Right forelimb (tissue), 1 donor: ENCODE data around the gene ADGB.
"Not testable (repeated sequence)": the region's sequence is repeated elsewhere in the genome, so short reads cannot be mapped to it uniquely, and the experiment has no call there.

Experiments used
- DNase-seq: peaks from one replicate; pipeline ENCODE4 v3.0.0-alpha.2; 2018

The ADGB gene

DNA sequence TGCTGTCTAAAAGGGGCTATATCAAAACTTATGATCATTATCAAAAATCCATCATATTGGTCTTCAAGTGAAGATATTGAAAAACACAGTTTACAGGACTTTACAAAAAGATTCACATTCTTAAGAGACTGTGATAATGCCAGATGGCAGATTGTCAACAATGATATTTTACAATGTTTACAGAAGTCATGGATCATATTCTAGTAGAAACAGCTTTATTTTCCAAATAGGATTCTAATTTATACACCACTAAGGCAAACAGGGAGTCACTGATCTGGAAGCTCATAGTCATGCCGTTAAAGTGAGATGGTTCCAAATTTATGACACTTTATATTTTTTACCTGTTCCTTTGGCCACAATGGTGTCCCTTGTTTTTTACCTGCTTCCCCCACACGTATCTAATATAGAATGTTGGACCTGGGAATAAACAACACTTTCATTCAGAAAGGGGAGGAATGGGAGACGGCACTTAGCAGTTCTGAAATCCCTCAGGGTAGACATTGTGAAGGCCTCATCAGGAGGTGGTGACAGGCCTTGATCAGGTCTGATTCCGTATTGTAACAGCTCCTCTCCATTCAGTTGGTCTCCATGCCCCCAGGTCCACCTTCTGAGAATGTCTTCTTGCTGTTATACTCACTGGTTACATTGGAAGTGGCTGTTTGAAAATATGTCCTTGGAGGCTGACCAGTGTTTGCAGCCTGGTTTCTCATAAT is 228.6 kb downstream of the ADGB start:
- no peak for DNase-seq

DNA sequence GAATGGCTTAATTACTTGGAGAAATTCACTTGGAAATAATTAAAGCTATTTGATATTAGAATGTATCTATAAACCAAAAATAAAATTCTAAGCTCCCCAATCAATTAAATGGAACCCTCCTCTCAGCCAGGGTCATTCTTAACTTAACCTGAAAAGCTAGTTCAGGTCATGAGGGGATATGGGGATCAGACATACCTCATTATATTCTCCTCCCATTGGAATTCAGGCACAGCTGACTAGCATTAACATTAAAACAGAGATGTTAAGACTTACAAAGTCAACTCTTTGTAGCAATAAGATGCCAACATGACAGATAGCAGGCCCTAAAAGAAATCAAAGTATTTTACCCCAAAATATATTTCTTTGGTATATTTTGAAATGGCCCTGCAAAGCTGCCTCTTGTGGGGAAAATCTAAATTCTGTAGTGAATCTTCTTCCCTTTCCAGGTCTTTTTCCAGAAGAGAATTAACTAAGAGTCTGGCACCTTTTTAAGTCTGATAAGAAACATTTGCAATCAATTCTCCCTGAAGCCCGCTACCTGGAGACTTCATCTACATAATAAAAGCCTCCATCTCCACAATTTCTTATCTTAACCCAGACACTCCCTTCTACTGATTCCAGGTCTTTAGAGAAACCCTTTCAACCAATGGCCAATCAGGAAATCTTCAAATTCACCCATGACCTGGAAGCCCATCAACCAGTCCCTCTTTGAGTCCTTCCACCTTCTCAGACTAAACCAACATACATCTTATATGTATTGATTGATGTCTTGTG is 231.2 kb downstream of the ADGB start:
- no peak for DNase-seq

DNA sequence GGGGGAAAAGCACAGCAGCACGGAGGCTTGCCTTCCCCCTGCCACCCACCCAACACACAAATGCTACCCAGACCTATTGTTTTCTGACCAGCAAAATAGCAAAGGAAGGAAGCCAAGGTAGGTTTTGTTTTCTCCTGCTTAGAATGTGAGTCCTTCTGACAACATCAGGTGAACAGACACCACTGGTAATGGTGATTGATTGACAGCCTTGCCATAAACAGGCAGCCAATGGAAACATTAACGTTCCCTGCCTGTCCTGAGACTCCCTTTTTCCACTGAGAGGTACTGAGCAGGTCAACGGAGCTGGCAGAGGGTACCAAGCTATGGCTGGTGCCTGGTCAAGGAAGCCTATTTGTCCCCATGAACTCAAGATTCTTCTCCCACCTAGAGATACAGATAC is 234.4 kb downstream of the ADGB start:
- DNase-seq, result no peak

DNA sequence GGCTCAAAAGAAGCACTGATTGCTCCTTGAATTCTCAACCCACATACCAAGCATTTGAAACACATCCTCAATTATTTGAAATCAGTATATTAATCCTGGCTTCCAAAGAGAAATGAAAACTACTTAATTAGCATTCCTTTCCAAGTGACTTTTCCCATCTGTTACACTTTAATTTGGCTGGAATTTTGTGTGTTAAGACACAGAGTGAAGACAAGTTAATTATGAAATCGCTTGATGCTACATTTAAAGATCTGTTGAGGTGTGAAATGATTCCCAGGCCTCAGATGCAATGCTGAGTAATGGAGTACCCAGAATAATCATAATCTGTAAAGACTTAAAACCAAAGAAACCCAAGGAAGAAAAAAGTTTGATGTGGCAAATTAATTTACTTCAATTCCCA is 241.4 kb downstream of the ADGB start:
- DNase-seq, result no peak

DNA sequence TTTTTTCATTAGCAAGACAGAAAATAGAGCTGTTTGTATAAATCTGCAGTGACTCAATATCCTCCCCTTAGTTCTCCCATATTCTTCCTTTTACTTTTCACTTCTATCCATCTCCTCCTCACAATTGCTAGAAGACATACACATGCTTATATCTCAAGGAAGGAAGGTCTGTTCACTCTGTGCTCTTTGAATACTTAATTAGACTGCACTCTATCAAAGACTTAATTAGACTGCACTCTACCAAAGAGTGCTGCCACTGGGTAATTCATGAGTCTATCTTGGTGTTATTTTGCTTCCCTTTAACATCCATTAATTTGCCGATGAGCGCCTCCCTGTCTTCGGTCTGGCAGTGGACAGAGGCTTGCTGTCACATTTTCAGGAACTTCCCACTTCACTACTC is 241.9 kb downstream of the ADGB start:
- DNase-seq, result no peak

DNA sequence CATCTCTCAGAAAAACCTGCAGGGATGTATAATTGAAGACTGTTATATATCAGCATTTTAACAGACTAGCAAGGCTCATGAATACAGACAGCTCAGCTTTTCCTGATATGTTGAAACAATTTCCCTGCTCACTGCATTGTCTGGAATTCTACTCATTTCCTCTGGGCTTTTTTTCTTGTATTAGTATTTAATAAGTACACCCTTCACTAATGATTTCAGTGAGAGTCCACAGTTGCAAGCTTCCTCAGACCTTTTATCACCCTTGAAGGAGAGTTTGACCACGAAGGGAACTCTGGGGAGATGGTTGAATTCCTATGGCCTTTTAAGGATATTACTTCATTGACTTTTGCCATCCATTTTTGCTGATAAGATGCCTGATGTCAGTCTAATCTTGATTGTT is 248.7 kb downstream of the ADGB start:
- DNase-seq, result no peak

DNA sequence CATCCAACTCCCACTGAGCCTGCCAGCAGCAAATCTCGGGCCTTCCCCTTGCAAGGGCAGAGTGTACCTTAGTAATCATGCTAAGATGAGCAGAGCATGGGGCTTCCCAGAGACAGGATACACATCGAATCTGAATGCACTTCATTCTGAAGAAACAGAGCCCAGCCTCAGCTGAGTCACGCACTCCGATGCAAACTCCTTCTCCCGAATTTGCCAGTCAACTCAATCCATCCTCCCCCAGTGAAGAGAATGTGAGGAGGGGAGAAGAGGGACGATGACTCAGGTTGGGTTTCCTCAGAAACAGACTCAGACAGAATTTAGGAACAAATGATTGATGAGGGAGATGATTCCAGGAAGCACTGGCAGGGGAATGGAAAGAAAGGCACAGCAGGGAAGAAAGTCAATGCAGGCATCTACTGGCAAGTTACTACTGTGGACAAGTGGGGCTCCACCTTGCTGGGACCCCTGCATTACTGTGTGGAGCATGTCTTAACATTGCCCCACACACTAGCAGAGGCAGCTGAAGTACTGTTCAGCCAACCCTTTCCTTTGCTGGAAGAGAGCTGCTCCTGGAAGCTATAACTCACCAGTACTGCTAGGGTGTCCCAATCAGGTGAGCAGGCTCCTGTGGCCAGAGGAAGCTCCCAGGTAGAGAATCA is 251.6 kb downstream of the ADGB start:
- no peak for DNase-seq

DNA sequence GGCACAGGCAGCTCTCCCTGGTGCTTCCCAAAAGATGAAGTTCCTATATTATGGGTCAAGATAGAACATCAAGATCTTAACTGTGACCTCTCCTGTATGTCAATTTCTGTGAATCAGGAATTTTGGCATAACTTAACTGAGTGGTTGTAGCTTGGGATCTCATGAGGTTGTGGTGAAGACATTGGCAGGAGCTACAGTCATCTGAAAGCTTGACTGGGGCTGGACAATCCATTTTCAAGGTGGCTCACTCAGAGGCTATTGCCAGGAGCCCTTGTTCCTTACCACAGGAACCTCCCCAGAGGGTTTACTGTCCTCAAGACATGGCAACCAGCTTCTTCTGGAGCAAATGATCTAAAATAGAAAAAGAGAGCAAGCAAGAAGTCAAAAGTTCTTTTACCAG is 252.2 kb downstream of the ADGB start:
- no peak for DNase-seq

DNA sequence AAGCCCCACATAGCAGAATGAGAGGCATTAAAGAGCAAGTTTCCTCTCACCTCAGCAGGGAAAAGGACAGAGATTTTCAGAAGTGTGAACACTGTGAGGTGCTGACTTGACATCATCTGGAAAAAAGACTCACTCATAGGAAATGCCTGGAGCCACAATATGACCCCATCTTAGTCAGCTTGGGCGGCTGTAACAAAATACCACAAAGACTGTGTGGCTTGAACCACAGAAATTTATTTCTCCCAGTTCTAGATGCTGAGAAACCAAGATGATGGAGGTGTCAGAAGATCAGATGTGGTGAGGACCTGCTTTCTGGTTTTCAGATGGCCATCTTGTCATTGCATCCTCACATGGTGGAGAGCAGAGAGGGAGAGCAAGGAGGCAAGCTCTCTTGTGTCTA is 253.1 kb downstream of the ADGB start:
- no peak for DNase-seq

DNA sequence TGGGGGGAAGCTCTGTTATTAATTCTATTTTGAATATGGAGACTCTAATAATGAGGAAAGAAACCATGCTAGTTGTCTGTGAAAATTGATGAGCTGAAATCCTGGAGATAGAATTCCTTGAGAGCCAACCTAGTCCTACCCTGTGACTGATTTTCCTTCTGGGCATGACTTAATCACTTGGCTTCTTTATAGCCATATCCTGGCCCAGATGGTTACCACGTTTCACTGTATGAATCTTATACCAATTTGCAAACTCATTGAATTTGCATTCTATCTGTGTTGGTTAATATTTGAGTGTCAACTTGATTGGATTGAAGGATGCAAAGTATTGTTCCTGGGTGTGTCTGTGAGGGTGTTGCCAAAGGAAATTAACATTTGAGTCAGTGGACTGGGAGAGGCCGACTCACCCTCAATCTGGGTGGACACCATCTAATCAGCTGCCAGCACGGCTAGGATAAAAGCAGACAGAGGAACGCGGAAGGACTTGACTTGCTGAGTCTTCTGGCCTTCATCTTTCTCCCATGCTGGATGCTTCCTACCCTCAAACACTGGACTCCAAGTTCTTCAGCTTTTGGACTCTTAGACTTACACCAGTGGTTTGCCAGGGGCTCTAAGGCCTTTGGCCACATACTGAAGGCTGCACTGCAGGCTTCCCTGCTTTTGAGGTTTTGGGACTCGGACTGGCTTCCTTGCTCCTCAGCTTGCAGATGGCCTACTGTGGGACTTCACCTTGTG is 255.9 kb downstream of the ADGB start:
- not testable (repeated sequence) for DNase-seq

DNA sequence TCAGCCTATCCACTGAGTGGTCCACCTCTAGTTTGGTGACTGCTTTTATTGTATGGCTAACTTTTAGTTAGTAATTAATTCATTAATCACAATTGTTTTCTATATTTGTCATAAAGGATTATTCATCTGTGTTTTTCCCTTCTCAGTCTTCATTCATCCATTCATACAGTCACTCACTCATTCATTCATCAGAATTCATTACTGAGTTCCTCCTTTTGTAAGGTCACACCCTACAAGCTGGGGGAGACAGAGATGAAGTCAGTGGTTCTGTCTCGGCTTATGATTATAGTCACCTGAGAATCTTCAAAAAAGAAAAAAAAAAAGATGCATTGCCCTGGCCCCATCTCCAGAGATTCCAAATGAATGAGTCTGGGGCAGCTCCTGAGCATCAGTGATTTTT is 257.1 kb downstream of the ADGB start:
- DNase-seq, result no peak

DNA sequence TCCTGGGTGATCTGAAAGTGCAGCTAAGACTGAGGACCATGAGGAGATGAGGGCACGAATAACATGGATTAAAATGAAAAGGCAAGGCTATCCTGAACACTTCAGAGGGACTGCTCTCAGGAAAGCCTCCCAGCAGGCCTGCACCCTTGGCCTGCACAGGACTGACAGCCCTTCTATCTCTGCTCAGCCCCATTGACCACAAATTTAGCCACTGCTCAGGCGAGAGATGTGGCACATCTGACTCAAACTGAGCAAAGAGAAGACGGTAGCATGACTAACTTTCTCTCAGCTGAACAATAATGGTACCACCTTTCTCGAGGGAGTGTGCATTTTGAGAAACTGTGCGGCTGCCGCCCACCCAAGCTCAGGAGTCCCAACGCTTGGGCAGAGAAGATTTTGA is 257.5 kb downstream of the ADGB start:
- DNase-seq, result no peak

DNA sequence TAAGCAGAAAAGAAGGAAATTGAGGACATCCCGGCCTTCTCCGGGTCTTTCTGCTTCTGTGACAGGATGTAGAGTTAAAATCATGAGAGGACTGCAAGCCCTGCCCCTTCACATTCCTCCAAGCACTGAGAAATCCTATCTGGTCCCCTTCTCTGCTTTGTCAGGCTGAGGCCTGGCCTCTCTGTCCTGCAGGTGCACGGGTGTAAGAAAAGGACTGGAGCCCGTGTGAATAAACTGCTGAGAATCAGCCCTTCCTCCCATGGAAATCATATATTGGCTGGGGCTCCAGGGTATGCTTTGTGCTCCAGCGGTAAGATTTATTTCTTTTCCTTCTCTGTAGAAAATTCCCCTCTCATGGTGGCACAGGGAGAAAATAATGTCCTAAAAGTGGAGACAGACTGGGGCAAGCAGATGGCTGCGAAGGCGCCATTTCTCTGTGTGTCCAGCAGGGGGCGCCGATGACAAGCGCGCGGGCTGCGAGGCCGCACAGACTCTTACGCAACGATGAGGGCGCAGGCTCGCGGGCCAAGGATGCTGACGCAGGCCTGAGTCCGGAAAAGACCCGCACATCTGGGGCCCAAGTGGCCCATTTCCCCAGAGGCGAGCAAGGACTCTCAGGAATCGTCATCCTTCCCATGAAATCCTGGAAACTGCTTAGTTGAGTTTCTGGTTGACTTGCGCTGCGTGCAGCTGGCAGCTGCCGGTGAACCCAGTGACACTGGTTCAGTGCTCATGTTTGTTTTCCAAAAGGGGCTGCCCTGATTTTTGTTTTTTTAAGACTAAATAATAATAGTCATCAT is 258.6 kb downstream of the ADGB start:
- DNase-seq, result peak; percentile 88

DNA sequence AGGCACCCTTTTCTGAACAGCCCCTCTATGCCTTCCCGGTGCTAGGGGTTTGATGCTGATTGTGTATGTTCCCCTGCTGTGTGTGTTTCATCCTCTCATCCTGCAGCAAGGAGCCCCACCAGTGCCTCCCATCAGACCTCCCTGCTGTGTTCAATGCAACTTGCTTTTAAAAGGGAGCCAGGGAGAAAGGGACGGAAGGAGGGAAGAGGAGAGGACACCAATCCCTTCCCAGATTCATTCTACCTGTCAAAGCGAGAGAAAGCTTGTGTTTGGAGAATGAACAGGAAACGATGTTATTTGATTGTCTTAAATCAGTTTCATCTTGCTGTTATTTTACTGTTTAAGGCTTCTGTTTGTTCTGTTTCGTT is 259.2 kb downstream of the ADGB start:
- DNase-seq, result no peak

DNA sequence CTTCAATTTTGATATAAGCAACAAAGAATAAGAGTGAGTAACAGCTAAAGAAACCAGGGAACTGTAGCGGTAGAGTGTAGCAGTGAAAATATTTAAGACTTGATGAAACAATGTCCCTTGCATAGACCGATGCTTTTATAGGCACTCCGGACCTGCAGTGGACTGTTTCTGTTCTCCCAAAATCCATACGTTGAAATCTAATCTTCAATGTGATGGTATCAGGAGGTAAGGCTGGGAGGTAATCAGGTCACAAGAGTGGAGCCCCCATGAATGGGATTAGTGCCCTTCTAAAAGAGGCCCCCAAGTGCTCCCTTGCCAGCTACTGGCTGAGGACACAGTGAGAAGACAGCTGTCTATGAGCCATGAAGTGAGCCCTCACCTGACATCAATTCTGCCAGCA is 260.4 kb downstream of the ADGB start:
- DNase-seq, result no peak

DNA sequence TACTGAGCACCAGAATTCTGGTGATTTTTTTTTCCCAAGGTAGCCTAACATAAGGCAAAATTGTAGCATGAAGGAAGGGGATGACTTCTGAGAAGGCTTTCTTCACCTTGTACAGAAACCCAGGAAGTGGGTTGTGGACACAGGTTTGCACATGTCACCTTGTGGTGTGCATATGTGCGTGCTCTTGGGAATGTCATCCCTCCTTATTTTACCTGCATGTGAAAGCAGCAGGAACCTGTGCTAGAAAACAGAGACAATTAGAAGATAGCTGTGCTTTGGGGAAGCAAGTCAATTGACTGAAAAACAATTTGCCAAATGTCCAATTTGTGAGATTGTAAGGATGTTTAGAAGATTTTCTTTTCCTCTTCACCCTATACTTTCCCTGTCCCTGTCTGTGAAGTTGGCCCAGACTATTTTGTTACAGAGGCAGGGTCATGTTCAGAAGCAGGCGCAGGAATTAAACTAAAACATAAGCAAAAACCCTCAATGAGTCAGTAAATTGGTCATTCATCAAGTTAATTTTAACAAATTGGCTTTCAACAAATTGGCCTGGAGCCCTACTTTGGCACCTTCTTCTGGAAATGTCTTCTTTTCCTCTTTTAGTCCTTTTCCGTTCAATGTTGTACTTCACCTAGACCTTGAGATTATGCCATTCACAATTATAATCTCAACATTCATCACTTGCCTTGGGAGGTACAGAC is 261.2 kb downstream of the ADGB start:
- DNase-seq, result no peak

DNA sequence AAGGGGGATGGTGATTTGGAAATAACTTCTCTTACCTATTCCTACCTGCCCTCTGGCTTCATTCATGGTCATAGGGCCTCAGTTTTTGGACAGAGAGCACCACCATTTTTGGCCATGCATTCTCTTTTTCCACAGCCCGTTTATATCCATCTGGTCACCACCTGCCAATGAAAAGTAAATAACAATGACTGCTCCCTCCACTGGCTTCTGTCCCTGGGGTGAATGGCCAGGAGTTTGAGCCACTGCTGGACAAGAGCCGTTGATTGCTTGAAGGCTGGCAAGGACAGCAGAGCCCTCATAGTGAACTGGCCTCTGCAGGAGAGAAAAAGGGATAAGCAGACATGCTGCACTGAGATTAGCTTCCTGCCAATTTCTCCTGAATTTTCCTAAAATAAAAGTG is 261.8 kb downstream of the ADGB start:
- no peak for DNase-seq

DNA sequence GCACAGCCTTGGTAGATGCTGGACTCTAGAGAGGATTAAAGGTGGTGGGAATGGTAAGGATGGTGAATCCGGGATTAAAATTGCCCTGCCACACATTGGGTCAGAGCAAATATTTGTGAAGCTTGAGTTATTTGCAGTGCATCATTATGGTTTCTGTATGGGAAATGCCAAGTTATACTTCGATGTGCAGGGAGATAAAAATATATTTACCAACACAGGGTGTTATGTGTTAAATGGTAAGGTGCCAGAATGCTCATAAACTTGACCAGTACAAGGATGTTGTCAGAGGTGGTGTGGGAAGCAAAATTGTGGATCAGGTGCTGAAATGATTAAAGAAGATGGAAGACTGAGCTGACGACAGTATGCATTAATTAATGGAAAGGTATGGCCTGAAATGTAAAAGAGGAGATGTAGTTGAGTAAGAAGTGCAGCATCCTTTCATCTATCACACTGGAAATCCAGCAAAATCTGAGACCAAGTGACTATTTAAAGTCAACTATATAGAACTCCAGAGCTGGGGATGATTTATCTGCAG is 262.3 kb downstream of the ADGB start:
- DNase-seq, result no peak

DNA sequence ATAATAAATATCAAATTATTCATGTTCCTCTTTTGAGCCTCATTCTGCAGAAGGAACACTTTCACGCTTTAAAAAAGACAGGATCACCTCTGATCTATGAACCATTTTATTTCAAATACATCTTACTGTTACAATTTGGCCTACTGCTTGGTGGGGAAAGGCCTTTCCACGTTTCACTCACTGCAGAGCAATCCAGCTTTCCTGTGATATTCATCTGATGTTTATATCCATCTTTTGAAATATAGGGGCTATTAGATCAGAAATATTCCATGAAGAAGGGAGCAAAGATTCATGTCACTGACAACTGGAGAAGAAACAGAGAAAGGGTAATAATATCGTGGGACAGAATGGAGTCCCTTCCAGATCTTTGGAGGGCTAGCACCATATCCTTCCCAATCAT is 262.9 kb downstream of the ADGB start:
- DNase-seq, result no peak

DNA sequence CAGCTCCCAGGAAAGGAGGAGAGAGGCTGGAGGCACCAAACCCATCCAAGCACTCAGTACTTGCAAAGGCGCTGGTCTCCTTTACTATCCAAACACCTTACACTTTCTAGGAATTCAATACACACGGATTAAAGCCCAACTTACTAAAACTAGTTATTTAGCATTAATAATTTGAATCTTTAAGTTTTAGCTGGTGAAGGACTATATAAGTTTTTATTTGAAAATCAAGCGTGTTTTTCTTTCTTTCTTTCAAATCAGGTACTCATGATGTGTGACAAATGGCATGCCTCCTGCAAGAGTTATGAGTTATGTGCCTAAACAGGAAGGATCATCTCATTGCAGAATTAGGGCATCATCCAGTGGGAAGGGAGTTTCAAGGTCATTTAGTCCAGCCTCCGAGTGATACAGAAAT is 263.7 kb downstream of the ADGB start:
- no peak for DNase-seq

DNA sequence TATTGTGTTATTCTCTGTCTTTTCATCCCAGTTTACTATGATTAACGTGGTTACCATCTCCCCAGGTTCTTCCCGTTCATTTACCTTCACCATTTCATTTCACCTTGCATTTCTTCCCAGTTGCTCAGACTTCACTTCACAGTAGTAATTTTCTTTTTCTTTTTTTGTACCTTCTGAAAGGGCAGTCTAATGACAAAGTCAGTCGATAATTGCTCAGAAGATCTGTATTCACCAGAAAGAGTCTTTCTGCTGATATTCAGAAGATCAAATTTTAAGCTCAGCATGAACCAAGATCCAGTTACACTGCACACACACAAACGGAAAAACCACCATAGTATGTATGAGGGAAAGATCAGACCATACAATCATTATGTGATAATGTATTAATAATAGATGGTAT is 265.5 kb downstream of the ADGB start:
- DNase-seq, result no peak

DNA sequence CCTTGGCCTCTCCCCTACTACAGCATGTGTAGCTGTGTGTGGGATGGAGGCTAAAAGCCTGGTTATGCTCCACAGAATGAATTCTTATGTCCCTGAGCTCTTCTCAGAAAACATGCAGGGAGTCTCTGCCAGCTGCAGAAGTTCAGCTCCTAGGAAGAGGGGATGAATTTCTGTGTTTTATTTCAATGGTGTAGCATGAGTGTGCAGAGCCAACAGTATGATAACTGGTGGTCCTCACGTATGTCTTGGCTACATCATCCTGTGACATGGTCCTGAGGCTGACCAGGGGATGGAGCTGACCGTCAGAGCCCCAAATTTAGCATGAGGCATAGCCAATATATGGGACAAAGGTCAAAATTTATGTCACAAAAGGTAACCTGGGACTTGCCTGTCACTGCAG is 266.1 kb downstream of the ADGB start:
- no peak for DNase-seq
